SH-SY5Y (cell line): ENCODE results near the gene NARS2.

ENCODE experiments used
- GATA2 ChIP-seq: IDR thresholded peaks from 2 replicates; pipeline ENCODE4 v1.6.1; 2011; ENCODE audit warnings: mild to moderate bottlenecking, low read depth, low read length
- GATA3 ChIP-seq: IDR thresholded peaks from 2 replicates; pipeline ENCODE4 v1.6.1; 2011; ENCODE audit warnings: low read depth, mild to moderate bottlenecking, low read length, moderate library complexity

DNA sequence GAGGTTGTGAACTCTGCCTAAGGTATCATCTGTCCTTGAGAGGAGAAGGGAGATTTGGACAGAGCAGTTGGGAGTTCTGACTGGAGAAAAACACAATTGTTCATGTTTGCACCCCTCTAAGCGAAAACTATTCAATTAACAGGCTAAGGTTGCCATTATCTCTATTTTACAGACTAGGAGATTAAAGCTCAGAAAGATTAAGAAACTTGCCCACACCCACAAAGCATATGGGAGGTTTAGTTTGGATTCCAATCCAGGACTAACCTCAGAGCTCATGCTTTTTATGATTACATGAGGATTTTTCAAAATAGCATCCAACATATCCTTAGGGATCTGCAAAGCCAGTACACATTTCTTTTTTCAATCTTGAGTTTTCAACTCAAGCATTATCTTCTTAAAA, 179.1 kb downstream of the NARS2 start:
- TF ChIP-seq GATA2 = no peak
- no peak for TF ChIP-seq GATA3
